Measurements from ENCODE around the gene CD164L2. TPM values are rescaled to one million over a fixed set of nuclear protein-coding genes. Genes with fewer than 3 reads are reported as not detected.

Gene CD164L2
- total and polyA plus RNA-seq, 5 donors from 2014 or later = not detected

Other genes with a start within 250 kb of the CD164L2 start
- gene SLC9A1, start 228.2 kb downstream of the CD164L2 start, total RNA-seq = 32.3 TPM
- gene SLC9A1, start 228.2 kb downstream of the CD164L2 start, polyA plus RNA-seq = 1 to 10 TPM; 5.4 to 8.7 (median 7.0) TPM
- gene WDTC1, start 148.7 kb downstream of the CD164L2 start, total RNA-seq = 46.1 TPM
- 1 to 10 TPM; 3.3 to 5.9 (median 5.5) TPM for gene WDTC1, start 148.7 kb downstream of the CD164L2 start, polyA plus RNA-seq
- gene TMEM222, start 61.2 kb downstream of the CD164L2 start, total RNA-seq = 26.3 TPM
- 10 to 100 TPM; 59.9 to 71.2 (median 67.4) TPM for gene TMEM222, start 61.2 kb downstream of the CD164L2 start, polyA plus RNA-seq
- 191 TPM for gene SYTL1, start 41.3 kb downstream of the CD164L2 start, total RNA-seq
- 100 to 1,000 TPM in 3 of 4 donors, 10 to 100 TPM in 1; 91.0 to 138 (median 120) TPM for gene SYTL1, start 41.3 kb downstream of the CD164L2 start, polyA plus RNA-seq
- 4.5 TPM for gene MAP3K6, start 16.4 kb downstream of the CD164L2 start, total RNA-seq
- gene MAP3K6, start 16.4 kb downstream of the CD164L2 start, polyA plus RNA-seq = 1 to 10 TPM; 3.8 to 8.3 (median 6.2) TPM
- gene FCN3, start 8.5 kb downstream of the CD164L2 start, total RNA-seq = not detected
- not detected for gene FCN3, start 8.5 kb downstream of the CD164L2 start, polyA plus RNA-seq
- gene GPR3, start 9.3 kb upstream of the CD164L2 start, total RNA-seq = 0.47 TPM
- gene GPR3, start 9.3 kb upstream of the CD164L2 start, polyA plus RNA-seq = under 1 TPM in 2 of 4 donors, not detected in 2; 0.07 to 0.21 TPM
- gene WASF2, start 106.8 kb upstream of the CD164L2 start, total RNA-seq = 175 TPM
- gene WASF2, start 106.8 kb upstream of the CD164L2 start, polyA plus RNA-seq = 10 to 100 TPM; 55.3 to 85.3 (median 61.8) TPM
- 26.2 TPM for gene AHDC1, start 220.8 kb upstream of the CD164L2 start, total RNA-seq
- gene AHDC1, start 220.8 kb upstream of the CD164L2 start, polyA plus RNA-seq = 1 to 10 TPM in 1 of 4 donors, under 1 TPM in 3; 0.07 to 1.4 (median 0.50) TPM